NCI-H2107 treated with DMSO at 0.1 percent for 48 hours (cell line): Measurements from ENCODE around the gene NPLOC4.
A peak's percentile ranks its signal among the peaks of the same experiment; 100 is the strongest.
"Not testable (repeated sequence)": the region's sequence is repeated elsewhere in the genome, so short reads cannot be mapped to it uniquely, and the experiment has no call there.

Experiments
- DNase-seq: peaks from one replicate; lab custom pipeline; 2025; ENCODE audit not compliant: unreplicated experiment; lab: John Stamatoyannopoulos, UW

Gene NPLOC4

GRCh38 chr17:81635973-81636504, 873 bp downstream of the NPLOC4 start:
- DNase-seq = no peak

DNA sequence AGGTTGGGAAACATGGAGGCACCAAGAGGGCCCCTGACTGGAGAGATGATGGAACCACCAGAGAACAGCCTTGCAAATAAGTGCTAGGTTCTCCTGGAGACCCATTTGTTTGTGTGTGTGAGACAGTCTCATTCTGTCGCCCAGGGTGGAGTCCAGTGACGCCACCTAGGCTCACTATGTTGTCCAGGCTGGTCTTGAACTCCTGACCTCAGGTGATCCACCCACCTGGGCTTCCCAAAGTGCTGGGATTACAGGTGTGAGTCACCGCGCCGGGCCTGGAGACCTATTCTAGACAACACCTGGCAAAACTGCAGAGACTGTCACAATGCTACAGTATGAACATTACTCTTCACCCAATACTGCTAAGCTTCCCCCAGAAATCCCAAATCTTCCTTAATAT, 1.5 kb downstream of the NPLOC4 start:
- no peak for DNase-seq

DNA sequence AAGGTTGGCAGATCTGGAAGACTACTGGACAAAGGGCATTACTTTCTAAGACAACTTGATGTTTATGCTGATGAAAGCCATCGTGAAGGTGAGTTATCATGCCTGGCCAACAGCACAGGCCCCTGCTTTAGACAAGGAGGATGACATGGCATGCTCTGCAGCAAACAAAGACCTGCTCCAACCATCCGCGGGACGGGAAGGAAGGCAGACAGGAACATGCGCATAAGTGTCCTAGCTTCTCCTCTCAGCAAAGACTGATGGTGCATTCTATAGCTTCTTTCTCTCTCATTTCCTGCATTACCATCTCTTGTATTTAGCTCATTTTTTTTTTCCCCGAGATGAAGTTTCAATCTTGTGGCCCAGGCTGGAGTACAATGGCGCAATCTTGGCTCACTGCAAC, 5.4 kb downstream of the NPLOC4 start:
- DNase-seq = no peak

DNA sequence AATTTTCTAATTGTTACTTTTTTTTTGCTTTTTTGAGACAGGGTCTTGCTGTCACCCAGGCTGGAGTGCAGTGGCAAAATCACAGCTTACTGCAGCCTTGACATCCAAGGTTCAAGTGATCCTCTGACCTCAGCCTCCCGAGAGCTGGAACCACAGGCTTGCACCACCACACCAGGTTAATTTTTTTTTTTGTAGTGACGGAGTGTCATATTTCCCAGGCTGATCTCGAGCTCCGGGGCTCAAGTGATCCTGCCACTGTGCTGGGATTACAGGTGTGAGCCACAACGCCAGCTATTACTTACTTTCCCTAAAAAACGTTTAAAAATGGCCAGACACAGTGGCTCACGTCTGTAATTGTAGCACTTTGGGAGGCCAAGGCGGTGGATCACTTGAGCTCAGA, 6.6 kb downstream of the NPLOC4 start:
- DNase-seq = no peak

DNA sequence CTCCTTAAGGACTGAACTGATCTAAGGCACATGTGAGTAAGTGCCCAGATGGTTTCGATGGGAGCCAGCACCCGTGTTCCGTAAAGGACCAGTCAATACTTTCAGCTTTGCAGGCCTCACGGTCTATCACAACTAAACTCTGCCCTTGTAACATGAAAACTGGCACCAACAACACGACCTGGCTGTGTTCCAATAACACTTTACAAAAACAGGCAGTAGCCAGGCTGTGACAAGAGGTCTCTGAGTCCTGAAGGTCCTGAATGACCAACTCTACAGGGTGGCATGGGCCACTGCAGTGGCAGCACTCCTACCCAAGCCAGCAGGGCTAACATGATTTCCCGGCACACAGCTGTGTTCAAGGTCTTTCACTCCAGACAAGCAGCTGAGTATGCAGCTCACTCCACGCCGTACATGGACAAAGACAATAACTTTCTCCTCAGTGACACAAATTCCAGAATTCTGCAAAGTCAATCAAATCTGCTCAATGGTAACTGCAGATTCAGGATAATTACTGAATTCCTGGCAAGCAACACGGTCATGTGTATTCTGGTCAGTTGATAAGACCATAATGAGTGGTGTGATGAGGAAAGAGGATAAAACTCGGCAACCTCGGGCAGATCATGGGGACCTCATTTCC, 15.3 kb downstream of the NPLOC4 start:
- no peak for DNase-seq

DNA sequence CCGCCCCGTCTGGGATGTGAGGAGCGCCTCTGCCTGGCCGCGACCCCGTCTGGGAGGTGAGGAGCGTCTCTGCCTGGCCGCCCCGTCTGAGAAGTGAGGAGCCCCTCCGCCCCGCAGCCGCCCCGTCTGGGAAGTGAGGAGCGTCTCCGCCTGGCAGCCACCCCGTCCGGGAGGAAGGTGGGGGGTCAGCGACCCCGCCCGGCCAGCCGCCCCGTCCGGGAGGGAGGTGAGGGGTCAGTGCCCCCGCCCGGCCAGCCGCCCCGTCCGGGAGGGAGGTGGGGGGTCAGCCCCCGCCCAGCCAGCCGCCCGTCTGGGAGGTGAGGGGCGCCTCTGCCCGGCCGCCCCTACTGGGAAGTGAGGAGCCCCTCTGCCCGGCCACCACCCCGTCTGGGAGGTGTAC, 18.6 kb downstream of the NPLOC4 start:
- DNase-seq = not testable (repeated sequence)

DNA sequence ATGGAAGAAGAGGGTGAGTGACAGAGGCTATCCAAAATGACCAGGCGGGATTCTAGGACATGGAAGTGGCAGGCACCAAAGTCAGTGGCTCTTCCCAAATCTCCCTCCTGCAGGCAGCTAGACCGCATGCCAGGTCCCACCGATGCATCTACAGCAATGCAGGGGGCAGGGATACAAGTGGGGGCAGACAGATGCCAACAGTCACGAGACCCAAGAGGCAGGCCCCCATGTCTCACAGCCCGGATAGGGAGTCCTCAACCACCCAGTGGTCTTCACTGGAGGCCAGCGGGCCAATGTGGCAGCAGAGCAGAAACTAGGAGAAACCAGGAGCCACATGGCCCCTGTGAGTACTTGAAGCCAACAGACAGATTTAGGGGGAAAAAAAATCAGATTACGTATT, 20.0 kb downstream of the NPLOC4 start:
- no peak for DNase-seq

DNA sequence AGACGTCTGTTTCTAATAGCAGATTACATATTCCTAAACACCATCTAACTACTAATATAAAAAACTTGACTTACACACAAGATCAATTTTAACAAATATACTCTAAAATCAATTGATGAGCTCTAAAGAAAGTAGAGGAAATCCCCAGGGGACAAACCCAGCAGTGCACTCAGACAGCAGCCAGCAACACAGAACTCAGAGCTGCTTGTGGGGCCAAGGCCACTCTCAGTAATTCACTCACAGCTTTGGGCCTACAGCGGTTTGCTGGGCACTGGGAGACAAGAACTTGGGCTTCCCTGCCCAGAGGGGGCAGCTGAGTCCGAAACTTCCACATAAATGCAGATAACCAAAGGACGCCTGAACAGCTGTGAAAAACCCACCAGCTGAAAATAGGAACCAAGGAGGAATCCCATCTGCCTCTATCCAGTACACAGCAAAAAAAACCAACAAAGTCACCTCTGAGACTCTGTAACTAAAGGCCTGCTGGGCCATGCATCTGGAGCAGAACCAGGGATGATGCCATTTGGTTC, 21.4 kb downstream of the NPLOC4 start:
- DNase-seq = no peak

- DNase-seq = peak; percentile 41
These were observed 24.5 kb downstream of the NPLOC4 start for GRCh38 chr17:81612172-81612970.

DNA sequence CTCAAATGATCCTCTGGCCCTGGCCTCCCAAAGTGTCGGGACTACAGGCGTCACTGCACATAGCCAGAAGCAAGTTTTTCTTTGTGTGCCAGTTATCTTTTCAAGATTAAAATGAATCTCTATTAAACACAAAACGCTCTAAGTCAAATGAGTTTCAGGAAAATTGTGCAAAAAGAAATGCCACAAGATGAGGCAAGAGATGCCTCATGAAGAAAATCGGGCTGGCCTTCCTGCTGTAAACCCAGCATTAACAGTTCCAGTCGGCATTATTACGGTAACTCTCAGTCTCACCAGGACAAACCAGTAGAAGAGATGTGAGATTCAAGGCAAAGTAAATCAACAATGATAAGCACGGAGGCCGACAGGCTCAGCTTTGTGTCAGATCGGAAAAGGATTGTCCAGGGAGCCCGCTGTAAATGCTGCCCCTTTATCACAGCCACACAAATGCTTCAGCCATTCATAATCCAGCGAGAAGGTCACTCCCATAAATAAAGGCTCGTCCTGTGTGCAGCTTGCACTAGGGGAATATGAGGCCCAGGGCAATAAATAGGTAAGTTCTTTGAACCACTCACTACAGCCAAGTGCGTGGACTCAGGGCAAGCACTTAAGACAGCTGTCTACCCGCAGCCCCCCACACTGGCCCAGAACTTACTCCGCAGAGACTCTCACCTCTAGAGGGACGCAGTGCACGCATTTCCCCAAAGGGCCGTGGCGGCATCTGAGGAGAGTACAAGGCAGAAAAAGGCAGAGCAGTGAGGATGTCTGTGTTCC, 27.2 kb downstream of the NPLOC4 start:
- no peak for DNase-seq

DNA sequence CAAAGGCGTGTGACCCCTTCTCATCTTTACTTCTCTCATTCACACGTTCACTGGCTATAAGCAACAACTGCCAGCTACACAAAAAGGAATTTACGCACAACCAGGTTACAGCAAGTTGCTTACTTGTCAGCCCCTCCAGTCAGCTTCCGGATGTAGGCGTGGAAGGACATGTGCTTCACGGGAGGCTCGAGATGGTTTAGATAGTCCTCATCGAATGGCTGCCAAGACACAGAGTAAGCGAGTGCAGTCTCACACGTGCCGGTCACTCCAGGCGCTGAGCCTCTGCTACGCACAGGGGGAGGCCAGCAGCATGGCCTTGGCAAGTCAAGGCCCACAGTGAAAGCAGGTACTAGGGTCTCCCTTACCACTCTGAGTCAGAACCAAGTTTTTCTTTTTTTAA, 28.3 kb downstream of the NPLOC4 start:
- DNase-seq = no peak

DNA sequence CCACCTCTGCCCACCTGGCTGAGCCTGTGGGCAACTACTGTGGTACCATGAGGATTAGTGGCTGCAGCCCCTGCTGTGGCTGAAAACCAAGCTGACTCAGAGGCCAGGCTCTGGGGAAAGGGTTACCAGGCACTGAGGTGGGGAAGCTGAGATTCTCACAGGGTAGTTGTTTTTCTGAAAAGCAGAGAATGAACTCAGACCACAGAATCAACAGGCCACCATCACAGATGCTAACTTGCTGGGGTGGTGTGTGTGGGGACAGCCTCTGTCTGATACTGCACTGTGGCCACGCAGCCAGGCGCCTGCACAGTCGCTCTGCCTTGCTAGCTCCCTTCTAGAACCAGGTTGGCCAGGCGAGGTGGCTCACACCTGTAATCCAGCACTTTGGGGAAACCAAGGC, 28.8 kb downstream of the NPLOC4 start:
- no peak for DNase-seq

DNA sequence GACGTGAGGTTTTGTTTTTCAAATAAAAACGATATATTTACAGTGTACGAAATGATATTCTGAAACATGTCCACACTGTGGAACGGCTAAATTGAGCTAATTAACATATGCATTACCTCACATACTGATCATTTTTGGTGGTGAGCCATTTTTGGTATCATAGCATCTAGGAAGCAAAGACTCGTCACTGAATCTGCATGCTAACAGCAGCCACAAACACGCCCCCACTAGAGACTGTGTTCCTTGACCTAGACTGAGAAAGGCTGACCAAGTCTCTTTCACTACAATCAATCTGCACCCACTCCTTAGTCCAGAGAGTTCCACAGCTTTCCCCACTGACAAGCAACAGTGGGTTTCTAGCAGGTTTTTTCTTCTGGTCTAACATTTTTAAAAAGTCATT, 29.5 kb downstream of the NPLOC4 start:
- no peak for DNase-seq

DNA sequence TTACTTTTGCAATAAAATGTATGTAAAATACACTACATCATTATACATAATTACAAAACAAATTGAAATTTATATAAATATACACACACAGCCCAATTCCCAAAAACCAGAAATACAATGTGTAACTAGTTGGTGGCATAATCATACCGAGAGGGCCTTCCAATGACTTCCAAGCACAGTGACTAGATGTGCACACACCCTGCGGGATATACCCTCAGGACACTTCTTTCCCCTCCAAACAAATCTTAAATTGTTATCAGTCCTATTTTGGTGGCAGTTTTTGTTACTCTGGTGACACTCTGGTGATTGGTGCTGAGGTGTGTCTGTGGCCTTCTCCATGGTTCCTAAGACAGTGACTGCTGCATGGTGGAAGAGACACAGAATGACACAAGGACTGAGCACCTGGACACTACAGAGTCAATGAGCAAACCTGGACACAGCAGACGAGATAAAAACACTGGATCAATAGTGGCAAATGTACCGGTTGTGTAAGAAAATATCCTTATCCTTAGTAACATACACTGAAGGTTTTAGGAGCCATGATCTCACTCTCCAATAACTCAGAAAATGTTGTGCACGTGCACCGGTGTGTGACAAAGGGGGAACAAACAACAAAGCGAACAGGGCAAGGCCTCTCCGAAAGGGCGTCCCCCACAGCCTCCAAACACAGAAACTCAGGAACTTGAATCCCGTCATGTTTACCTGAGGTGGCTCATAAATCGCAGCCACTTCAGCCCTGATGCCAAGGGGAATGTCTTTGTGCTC, 32.9 kb downstream of the NPLOC4 start:
- DNase-seq = no peak

DNA sequence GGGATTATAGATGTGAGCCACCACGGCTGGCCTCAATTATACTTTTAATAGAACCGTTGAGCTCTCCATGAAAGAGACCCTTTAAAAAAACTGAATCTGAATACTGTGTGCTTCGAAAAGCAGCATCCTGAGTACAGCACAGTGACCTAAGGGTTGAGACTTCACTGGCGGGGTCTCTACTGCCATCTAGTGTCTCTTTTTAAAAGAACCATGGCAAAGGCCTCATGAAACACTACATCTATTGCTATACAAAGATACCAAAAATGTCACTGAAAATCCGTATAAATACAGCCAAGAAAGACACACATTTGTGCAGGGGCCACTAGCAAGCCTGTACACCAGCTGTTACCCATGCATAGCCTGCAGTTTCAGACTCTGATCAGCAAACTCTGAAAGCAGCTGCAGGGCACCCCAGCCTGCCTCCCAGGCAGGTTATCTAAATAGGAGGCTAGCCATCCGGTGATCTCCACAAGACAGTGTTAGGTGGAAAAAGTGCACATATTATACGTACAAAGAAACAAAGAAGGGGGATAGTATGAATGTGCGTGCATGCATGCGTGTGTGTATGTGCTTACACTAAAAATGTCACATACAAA, 35.3 kb downstream of the NPLOC4 start:
- DNase-seq = peak; percentile 76

DNA sequence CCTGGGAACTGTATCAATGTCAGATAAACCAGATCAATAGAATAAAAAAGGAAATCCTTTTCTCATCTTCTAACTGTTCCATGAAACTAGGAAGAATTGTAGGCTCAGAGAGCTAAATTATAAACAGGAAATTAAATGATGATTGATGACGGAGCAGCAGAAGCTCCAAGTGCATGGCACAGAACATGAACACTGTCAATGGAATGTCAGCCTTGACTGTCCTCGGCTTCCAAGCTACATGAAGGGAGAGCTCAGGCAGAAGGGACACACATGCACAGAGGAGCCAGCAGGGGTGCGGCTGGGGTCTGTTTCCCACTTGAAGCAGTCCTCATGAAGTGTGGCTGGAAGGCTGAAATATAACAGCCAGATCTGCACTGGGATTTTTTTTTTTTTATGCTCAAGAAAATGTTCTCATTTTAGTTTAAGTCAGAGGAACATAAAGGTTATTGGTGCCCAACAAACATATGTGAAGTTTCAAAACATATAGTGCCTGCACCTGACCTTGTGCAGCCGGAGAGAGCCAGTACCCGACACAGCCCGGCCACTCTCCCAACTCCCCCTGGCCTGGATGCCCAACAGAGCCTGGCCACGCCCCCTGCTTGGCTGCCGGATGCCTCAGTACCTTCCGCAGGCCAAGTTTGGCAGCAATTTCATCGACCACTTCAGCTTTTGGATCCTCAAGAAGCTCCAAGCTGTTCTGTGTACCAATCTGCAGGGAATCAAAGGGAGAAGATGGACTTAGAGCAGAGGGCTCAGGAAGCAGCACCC, 37.0 kb downstream of the NPLOC4 start:
- no peak for DNase-seq

- DNase-seq = no peak
These were observed 43.6 kb downstream of the NPLOC4 start for GRCh38 chr17:81593105-81593871.

- no peak for DNase-seq
These were observed 44.9 kb downstream of the NPLOC4 start for GRCh38 chr17:81591971-81592370.

DNA sequence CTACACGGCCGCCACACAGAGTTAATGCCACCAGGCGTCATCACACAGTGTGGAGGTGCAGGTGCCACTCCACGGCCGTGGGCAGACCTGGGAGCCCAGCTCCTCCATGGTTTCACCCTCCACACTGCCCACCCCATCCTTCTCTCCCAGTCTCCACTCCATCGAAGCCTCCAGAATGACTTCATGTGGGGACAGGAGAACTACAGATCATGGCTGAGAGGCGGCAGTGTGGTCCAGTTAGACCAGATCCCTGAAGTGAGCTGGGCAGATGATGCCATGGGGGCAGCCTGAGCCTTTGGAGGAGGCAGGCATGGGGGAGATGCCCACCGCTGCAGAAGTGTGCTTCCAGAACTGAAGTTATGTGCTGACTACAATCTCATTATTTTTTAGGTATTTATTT, 46.8 kb downstream of the NPLOC4 start:
- no peak for DNase-seq
